Transverse colon (tissue), 4 donors: ENCODE measurements around the gene PRRG4.

Experiments
- CTCF ChIP-seq, 5 experiments: fragments of 200-600 bp in 3 of 5; fragments of 450-650 bp in 2 of 5; sonication (generic) in 3 of 5; IDR thresholded peaks; 1 replicate in 2 of 5; 2 replicates in 3 of 5; pipeline ENCODE4 v1.5.1; 2016 to 2017; ENCODE audit warnings: antibody characterized with exemption in 5 of 5, inconsistent platforms in 3 of 5, mild to moderate bottlenecking in 2 of 5, moderate library complexity in 1 of 5
- EP300 ChIP-seq: sonication (generic); formaldehyde crosslinking; IDR thresholded peaks from one replicate; pipeline ENCODE4 v1.6.1; 2017; ENCODE audit warnings: antibody characterized with exemption, low read depth
- POLR2A ChIP-seq: fragments of 450-650 bp; IDR thresholded peaks from one replicate; pipeline ENCODE4 v1.6.1; 2016; ENCODE audit warnings: antibody characterized with exemption, mild to moderate bottlenecking, moderate library complexity
- POLR2AphosphoS5 ChIP-seq, 3 donors: sonication (generic); formaldehyde crosslinking; IDR thresholded peaks; one replicate each; pipeline ENCODE4 v1.6.1; 2016; ENCODE audit warnings: antibody characterized with exemption in 3 of 3

GRCh38 chr11:32781721-32782120 lies 48.0 kb upstream of the PRRG4 start:
- TF ChIP-seq POLR2AphosphoS5 (IDR thresholded peaks at IDR 0.05) (no peak), POLR2A (no peak), CTCF (IDR thresholded peaks at IDR 0.05) (no peak), EP300 (no peak)
